NCI-H1694 treated with DMSO at 0.1 percent for 48 hours (cell line): ENCODE results near the gene SH3BGRL3.
"Not testable (repeated sequence)": the region's sequence is repeated elsewhere in the genome, so short reads cannot be mapped to it uniquely, and the experiment has no call there.

Experiments used
- DNase-seq: peaks from one replicate; lab custom pipeline; 2025; lab: John Stamatoyannopoulos, UW

SH3BGRL3 gene

DNA sequence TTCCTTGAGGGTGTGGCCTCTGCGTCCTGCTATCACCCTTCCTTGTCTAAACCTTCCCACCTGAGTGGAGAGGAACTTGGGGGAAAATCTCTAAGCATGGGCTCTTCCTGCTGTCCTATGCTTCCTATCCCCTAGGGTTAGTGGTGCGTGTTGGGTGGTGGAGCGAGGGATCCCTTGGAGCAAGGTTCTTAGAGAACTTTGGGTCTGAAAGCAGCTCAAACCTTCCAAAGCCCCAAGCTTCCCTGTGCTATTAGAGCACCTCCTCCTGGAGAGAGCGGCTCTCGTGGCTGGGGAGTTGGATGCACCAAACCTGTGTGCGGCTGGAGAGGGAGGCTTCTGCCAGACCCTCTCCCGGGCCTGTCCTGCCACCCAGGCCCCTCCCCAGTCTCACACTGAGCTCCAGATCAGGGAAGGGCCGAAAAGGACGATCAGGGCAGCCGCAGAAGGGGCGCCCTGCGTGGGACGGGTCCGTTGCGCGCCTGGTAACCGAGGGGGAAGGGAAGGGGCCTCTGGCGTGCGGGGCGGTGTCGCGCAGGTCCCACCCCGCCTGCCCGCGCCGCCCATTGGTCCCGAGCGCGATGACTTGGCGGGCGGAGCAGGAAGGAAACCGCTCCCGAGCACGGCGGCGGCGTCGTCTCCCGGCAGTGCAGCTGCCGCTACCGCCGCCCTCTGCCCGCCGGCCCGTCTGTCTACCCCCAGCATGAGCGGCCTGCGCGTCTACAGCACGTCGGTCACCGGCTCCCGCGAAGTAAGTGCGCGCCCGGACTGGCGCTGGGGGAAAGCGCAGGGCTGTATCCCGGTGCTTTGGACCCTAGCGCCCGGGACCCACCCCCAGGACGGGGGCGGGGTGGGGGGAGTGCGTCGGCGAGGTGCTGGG lies at the start of gene SH3BGRL3:
Gene SH3BGRL3, plus strand, starts transcription at position 631 of the 877 bp plus-strand sequence. Its CDS starts 70 bp downstream, at position 701.
- DNase-seq = peak; percentile 29

- not testable (repeated sequence) for DNase-seq
Measured at GRCh38 chr1:26230682-26231081, 49.2 kb upstream of the SH3BGRL3 start.

DNA sequence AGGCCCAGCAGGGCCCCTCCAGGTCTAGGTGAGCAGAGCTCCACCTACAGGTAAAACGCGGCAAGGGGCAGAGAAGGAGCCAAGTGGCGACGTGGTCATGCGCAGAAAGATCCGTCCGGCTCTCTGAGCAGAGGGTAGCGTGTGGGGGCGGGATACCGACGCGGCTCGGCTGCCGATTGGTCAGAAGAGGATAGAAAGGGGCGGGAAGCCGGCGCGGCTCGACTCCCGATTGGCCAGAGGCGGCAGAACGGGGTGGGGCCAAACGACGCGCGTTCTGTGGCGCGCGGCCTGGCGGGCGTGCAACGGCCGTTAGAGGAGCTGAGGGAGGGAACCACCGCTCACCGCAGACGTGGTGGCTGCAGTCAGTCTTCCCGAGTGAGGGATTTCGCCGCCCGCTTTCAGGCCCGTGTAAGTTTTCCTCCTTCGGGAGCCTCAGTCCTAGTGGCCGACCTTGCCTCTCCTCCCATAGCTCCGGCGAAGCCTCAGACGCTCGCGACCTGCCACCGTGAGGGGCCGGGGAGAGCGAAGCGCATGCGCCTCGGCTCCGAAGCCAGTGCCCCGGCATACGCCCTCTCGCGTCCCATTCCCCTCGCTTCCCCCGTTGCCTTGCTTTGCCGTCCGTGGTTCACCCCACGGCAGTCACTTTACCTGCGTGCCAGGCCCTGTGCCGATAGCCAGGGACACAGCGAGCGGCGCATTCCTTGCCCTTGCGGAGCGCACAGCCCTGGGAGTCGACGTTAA lies 45.8 kb upstream of the SH3BGRL3 start, which contains the start of gene CEP85:
Gene CEP85, plus strand, starts transcription at position 298 of the 741 bp plus-strand sequence. CDS start 5,584 bp downstream, outside the sequence.
- DNase-seq = peak; percentile 96

- no peak for DNase-seq
Measured at GRCh38 chr1:26234644-26235370, 45.1 kb upstream of the SH3BGRL3 start.

- no peak for DNase-seq
Measured at GRCh38 chr1:26237230-26237966, 42.5 kb upstream of the SH3BGRL3 start.

- no peak for DNase-seq
Measured at GRCh38 chr1:26239936-26240335, 40.0 kb upstream of the SH3BGRL3 start.

- no peak for DNase-seq
Measured at GRCh38 chr1:26252718-26253117, 27.2 kb upstream of the SH3BGRL3 start.

GRCh38 chr1:26254404-26254803 lies 25.5 kb upstream of the SH3BGRL3 start:
- no peak for DNase-seq

GRCh38 chr1:26257222-26257621 lies 22.7 kb upstream of the SH3BGRL3 start:
- no peak for DNase-seq

GRCh38 chr1:26259005-26259404 lies 20.9 kb upstream of the SH3BGRL3 start:
- DNase-seq = no peak

DNA sequence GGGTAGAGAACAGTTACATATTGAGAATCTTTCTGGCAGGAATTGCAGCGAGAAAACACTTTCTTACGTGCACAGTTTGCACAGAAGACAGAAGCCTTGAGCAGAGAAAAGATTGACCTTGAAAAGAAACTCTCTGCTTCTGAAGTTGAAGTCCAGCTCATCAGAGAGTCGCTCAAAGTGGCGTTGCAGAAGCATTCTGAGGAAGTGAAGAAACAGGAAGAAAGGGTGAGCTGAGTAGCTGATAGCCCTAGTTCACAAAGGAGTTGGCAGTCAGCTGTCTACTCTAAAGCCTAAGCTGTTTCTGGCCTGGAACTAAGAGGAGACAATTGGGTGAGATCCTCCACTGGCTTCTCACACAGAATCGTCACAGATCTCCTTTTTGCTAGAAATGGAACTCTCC lies 20.3 kb upstream of the SH3BGRL3 start:
- DNase-seq = no peak

DNA sequence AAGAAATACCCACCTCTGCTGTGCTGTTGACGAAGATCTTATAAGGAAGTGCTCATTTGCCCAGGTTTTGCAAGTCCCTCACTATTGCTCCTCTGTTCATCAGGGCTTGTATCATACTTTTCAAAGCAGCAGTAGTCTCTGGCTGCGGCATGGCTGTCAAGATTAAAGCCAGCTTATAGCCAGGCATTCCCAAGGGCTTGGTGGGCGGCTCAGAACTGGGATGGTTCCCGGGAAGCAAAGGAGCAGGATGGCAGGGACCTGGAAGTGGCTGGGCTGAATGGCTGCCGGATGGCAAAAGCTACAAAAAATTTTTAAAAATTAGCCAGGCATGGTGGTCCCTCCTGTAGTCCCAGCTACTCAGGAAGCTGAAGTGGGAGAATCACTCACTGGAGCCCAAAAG lies 16.7 kb upstream of the SH3BGRL3 start:
- DNase-seq = no peak

GRCh38 chr1:26265405-26265804 lies 14.5 kb upstream of the SH3BGRL3 start:
- no peak for DNase-seq

DNA sequence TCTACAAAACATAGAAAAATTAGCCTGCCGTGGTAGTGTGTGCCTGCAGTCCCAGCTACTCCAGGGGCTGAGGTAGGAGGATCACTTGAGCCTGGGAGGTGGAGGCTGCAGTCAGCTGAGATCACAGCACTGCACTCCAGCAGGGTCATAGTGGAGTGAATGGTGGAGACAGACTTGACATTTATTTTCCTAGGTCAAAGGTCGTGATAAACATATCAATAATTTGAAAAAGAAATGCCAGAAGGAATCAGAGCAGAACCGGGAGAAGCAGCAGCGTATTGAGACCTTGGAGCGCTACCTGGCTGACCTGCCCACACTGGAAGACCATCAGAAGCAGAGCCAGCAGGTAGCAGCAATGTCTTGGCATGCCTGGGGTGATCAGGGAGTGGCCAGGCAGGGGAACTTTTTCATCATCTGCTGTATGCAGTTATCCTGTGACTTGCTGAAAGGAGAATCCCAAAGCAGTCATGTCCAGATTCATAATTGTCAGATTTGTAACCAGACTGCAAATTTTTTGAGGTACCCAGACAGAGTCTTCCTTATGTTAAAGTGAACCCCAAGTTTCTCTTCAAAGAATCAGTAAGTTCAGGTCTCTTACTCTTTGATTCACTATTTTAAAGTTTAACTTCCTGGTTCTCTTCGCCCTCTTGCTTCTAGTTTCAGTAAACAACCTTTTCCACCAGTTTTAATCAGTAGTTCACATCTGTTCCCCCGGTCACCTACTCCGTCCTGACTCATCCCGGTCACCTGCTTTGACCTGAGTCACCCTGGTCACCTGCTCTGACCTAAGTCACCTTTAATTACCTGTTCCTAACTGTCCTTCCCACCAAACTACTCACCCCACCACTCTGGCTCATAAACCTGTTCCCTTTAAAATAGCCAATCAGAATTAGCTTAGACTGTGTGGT lies 11.3 kb upstream of the SH3BGRL3 start:
- DNase-seq = no peak

DNA sequence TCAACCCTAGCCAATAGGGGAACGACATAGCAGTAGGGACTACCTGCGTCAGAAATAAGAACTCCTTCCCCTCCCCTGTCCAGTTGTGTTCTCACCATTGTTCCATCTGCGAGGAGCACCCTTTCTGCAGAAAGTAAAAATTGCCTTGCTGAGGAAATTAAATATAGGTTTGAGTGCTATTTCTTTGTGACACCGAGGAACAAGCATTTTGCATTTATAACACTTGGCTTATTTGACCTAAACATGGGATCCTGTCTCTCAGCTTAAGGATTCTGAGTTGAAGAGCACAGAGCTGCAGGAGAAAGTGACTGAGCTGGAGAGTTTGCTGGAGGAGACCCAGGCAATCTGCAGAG lies 10.7 kb upstream of the SH3BGRL3 start:
- no peak for DNase-seq

DNA sequence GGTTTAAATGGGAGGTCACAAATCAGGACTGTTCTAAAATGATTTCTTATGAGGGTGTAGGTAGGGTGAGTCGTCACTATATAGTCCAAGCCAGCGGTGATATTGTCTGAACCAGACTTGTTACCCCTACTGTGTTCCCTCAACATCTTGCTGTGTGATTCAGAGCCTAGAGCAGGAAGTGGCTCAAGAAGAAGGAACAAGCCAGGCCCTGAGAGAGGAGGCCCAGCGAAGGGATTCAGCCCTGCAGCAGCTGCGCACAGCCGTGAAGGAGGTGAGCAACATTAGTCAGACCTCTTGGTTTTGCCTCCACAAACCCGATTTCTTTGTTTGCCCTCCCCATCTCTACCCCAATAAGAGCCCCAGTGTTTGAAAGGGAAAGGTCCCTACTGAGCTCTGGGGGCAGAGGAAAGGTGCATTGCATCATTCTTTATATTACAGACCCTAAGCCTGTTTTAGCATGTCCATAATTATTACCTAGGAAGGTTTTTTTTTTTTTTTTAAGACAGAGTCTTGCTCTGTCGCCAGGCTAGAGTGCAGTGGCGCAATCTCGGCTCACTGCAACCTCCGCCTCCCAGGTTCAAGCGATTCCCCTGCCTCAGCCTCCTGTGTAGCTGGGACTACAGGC lies 5.0 kb upstream of the SH3BGRL3 start:
- no peak for DNase-seq

GRCh38 chr1:26275580-26276431 lies 4.1 kb upstream of the SH3BGRL3 start:
- peak; percentile 16 for DNase-seq

DNA sequence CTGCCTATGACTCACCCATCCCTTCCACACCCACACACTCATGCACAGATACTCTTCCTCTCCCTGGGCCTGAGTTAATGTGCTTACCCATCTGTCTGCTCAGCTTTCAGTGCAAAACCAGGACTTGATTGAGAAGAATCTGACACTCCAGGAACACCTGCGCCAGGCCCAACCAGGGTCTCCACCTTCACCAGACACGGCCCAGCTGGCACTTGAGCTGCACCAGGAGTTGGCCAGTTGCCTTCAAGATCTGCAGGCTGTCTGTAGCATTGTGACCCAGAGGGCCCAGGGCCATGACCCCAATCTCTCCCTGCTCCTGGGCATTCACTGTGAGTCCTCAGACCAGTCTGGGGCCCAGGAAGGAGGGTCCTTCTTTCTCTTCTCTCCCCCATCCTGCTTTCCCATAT lies 3.5 kb upstream of the SH3BGRL3 start:
- no peak for DNase-seq

DNA sequence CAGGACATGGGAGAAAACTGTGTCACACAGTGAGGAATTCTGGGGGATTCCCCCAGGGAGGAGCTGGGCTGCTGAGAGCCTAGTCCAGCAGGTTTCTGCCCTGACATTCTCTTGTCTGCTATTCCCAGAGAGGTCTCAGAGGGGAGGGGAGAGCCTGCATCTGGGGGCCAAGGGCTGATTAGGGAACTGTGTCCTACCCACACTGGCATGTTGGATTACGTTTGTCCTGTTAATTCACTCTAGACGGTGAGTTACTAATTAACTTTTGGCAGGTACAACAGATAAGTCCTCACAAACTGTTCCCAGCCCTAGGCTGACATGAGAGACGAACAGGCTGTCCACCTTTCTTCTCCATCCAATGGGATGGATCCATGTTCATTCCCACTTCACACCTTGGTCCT lies 2.6 kb upstream of the SH3BGRL3 start:
- DNase-seq = no peak
